CD4-positive, alpha-beta T cell treated with Interferon alpha-2 for 1 hour (primary cell): ENCODE results near the gene SEMA6C.

Experiments
- DNase-seq, 2 donors: peaks; one replicate each; pipeline ENCODE4 v3.0.0-alpha.2; 2020 to 2022

SEMA6C gene

GRCh38 chr1:151158751-151159251 is 12.4 kb upstream of the SEMA6C start:
- no peak for DNase-seq

- no peak for DNase-seq
Measured at GRCh38 chr1:151158326-151158725, 11.9 kb upstream of the SEMA6C start.

GRCh38 chr1:151157067-151157531 is 10.7 kb upstream of the SEMA6C start:
- peak; percentile 54 to 72 for DNase-seq

GRCh38 chr1:151156515-151156819 is 10.0 kb upstream of the SEMA6C start, which contains the start of gene TNFAIP8L2:
Gene TNFAIP8L2, plus strand, starts transcription at chr1:151156649. Its CDS starts 2,049 bp downstream, at chr1:151158698.
- DNase-seq: peak; percentile 79 to 82

- DNase-seq: no peak
Measured at GRCh38 chr1:151147665-151148064, 1.2 kb upstream of the SEMA6C start.

GRCh38 chr1:151147132-151147503 is 687 bp upstream of the SEMA6C start:
- DNase-seq: no peak

GRCh38 chr1:151146072-151146411 is 389 bp downstream of the SEMA6C start:
- DNase-seq: no peak

GRCh38 chr1:151145304-151146071 is 943 bp downstream of the SEMA6C start:
- no peak for DNase-seq

GRCh38 chr1:151144474-151145303 is 1.7 kb downstream of the SEMA6C start:
- DNase-seq: no peak

- DNase-seq: no peak
Measured at GRCh38 chr1:151143986-151144385, 2.4 kb downstream of the SEMA6C start.

- no peak for DNase-seq
Measured at GRCh38 chr1:151143057-151143435, 3.4 kb downstream of the SEMA6C start.

- no peak for DNase-seq
Measured at GRCh38 chr1:151142411-151143056, 3.9 kb downstream of the SEMA6C start.

GRCh38 chr1:151137789-151138188 is 8.6 kb downstream of the SEMA6C start:
- no peak for DNase-seq

- DNase-seq: no peak
Measured at GRCh38 chr1:151135433-151136385, 10.7 kb downstream of the SEMA6C start.

GRCh38 chr1:151134991-151135390 is 11.4 kb downstream of the SEMA6C start:
- no peak for DNase-seq

GRCh38 chr1:151134396-151134795 is 12.0 kb downstream of the SEMA6C start:
- no peak for DNase-seq

- no peak for DNase-seq
Measured at GRCh38 chr1:151133018-151133806, 13.2 kb downstream of the SEMA6C start.

GRCh38 chr1:151132335-151133017 is 14.0 kb downstream of the SEMA6C start:
- DNase-seq: no peak

- no peak for DNase-seq
Measured at GRCh38 chr1:151131701-151132334, 14.6 kb downstream of the SEMA6C start.

GRCh38 chr1:151130987-151131586 is 15.3 kb downstream of the SEMA6C start:
- peak; percentile 81 to 85 for DNase-seq
